HG03060 (cell line): ENCODE measurements around the gene TMEM248.
"Not testable (repeated sequence)": the region's sequence is repeated elsewhere in the genome, so short reads cannot be mapped to it uniquely, and the experiment has no call there.

Source experiments
- ATAC-seq: cut with Tn5 transposase; IDR thresholded peaks from one replicate; pipeline ENCODE4 v1.9.1; 2021; ENCODE audit warnings: low read depth, moderate number of reproducible peaks; ENCODE audit not compliant: unreplicated experiment

The TMEM248 gene

DNA sequence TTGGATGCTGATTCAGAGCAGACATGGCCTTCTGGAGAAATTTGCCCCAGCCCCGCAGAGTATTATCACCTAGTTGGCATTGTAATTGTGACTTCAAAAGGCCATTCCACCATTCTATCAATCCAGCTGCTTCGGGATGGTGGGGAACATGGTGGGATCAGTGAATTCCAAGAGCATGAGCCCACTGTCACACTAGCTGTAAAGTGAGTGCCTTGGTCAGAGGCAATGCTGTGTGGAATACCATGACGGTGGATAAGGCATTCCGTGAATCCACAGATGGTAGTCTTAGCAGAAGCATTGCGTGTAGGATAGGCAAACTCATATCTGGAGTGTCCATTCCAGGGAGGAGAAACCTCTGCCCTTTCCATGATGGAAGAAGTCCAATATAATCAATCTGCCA lies 13.3 kb upstream of the TMEM248 start:
- no peak for ATAC-seq

DNA sequence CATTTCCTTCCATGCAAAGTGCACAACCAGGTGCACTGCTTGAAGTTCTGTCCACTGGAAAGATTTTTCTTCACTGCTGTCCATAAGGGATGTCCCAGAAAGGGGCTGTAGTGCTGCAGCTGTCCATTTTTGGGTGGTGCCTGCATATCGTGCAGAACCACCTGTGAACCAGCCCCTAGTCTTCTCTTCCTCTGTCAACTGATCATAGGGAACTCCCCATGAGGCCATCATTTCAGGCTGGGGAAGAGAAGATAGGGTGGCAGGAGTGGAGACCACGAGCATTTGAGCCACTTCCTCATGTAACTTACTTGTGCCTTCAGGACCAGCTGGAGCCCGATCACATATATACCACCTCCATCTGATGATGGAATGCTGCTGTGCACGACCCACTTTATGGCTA lies 12.4 kb upstream of the TMEM248 start:
- not testable (repeated sequence) for ATAC-seq

DNA sequence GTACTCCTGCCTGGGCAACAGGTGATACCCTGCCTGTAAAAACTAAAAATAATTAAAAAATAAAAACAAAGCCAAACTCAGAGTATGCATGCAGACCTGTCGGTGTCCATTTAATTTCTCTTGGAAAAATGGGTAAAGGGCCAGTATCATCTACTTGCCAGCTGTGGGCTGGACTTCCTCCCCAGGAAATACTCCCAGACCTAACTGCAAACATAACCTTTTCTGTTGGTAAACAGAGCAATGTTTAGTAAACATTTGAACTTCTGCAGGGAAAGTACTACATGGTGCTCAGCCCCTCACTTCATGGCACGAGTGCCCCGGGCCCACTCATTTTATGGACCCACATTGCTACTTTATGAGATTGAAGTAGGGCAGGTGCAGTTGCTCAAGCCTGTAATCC lies 10.2 kb upstream of the TMEM248 start:
- no peak for ATAC-seq

DNA sequence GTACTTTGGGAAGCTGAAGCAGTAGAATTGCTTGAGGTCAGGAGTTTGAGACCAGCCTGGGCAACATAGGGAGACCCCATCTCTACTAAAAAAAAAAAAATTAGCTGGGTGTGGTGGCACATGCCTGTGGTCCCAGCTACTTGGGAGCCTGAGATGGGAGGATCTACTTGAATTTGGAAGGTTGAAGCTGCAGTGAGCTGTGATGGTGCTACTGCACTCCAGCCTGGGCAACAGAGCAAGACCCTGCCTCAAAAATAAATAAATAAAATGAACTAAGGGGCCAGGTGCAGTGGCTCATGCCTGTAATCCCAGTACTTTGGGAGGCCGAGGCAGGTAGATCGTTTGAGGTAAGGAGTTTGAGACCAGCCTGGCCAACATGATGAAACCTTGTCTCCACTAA lies 9.8 kb upstream of the TMEM248 start:
- ATAC-seq, result not testable (repeated sequence)

DNA sequence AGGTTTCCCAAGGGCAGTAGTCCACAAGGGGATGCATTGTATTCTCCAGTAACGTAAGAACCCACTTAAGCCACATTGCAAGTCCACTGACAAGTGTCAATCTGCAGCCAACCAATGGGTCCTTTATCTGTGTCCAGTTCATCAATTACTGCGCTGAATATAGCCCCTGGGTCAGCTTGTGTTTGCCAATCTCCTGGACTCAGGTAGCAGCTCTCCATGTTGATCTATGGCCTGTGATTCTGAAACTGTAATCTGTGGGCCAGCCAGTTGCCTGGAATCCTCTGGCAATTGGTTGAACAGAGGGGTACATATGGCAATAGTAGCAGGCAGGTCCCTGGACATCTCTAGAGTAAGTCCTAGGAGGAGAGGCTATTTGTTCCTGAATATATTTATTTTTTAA lies 8.8 kb upstream of the TMEM248 start:
- ATAC-seq, result no peak

DNA sequence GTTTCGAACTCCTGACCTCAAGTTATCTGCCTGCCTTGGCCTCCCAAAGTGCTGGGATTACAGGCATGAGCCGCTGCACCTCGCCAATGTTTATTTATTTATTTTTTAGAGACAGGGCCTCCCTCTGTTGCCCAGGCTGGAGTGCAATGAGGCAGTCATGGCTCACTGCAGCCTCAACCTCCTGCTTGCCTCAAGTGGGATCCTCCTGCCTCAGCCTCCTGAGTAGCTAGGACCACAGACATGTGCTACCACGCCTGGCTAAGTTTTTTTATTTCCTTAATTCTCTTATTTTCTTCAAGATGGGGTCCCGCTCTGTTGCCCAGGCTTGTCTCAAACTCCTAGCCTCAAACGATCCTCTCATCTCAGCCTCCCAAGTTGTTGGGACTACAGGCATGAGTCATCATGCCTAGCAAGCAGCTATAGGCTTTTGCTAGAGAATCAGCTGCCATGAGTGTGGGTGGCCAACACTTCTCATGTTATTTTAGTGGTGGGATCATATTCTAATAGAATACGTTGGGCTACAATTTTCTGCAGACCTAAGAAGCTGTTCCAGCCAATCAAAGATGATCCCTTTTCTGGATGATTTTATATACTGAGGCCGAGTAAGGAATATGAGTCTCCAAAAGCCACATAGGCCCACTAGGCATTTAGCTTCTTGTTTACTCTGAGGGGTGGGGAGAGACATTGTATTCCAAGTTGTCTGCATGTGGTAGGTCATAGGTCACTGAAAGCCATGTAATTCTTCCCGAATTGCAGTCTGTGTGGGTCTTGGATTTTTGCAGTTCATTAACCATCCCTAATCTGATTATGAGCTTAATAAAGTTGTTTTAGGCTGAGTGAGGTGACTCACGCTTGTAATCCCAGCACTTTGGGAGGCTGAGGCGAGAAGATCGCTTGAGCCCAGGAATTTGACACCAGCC lies 7.6 kb upstream of the TMEM248 start:
- no peak for ATAC-seq

DNA sequence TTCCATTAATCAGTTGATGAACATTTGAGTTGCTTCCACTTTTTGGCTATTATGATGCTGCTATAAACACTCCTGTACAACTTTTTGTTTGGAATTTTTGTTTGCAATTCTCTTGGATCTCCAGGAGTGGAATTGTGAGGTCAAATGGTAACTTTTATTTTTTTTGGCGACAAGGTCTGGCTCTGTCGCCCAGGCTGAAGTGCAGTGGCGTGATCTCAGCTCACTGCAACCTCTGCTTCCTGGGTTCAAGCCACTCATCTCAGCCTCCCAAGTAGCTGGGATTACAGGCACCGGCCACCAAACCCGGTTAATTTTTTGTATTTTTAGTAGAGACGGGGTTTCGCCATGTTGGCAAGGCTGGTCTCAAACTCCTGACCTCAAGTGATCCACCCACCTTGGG lies 3.1 kb upstream of the TMEM248 start:
- ATAC-seq, result not testable (repeated sequence)

DNA sequence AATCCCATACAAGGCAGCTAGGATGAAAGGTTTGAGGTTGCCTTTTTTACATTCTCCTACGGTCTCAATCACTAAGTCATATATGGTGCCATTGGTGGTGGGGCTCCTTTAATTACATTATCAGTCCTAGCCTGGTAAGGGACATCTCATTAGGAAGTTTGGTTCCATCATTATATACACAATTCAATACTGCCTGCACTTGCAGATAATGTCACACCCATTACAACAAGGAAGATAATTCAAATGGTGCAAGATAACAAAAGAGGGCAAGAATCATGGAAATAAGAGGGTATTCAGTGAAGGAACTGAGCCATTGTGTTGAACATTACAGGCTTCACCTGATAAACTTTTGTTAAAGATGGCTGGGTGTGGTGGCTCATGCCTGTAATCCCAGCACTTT lies 1.7 kb upstream of the TMEM248 start:
- ATAC-seq, result no peak

DNA sequence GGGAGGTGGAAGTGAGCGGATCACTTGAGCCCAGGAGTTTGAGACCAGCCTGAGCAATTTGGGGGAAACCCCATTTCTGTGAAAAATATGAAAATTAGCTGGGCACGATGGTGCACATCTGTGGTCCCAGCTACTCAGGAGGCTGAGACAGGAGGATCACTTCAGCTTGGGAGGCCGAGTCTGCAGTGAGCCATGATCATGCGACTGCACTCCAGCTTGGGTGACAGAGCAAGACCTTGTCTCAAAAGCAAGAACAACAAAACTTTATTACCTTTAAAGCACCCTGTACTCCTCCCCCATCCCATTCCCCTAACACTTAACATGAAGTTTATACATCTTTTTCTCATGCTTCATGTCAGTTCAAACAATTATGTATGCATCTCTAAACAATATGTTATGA lies 1.3 kb upstream of the TMEM248 start:
- no peak for ATAC-seq

DNA sequence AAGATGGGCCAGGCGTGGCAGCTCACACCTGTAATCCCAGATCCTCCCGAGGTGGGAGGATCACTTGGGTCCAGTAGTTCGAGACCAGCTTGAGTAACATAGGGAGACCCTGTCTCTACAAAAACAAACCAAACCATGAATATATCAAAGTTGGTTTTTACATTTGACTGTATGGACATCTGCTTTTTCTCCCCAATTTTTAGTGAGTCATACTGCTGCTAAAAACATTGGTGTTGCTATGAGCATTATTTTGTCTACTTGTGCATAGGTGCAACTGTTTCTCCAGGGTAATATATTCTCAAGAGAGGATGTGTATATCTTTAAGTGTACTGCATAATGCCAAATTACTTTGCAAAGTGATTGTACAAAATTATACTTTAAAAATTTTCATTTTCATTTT lies 769 bp upstream of the TMEM248 start:
- no peak for ATAC-seq

DNA sequence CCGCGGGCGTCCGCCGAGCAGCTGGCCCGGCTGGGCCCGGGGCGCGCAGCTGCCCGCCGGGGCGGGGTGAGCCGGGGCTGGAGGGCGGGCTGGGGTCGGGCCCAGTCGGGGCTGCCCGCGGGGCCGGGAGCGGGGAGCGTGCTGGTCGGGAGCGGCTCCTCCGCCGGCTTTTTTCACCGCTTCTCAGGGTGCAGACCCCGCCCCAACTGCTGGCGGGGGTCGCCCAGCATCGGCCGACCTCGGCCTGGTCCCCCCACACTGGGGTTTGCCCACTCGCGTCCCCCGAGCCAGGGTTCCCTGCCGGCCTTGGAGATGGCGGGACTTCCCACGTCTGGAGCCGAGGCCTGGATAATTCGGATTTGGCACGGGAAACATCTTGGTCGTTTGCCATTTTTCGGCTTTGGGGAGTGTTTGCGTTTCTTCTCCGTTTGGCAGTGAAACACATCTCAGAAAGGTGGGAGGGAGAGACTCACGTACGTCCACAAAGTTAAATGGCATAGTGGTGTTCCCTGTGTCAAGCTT lies 432 bp downstream of the TMEM248 start:
- no peak for ATAC-seq

DNA sequence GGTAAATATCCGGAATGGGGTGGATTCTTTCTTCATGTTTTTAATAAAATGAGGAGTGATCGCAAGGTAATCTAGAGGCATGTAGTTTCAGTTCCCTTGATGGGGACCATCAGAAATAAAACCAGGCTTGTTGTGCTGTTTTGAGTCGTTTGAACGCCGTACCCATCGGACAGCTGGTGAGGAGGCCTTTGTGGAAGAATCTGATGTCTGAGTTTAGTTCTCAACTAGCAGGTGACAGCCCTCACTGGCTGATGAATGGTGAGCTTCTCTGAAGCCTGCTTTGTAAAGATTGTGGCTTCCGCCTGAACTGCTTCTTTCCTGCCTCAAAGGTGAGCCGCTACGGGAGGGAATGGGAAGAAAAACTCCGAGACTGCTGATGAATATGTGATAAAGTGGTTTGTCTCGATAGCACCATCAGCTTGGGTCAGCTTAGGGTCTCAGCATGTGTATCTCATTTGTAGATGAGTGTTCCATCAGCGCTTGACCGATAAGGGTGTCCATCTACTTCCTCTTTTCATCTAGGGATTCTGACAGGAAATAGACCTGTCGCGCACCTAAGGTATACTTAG lies 977 bp downstream of the TMEM248 start:
- ATAC-seq, result no peak

DNA sequence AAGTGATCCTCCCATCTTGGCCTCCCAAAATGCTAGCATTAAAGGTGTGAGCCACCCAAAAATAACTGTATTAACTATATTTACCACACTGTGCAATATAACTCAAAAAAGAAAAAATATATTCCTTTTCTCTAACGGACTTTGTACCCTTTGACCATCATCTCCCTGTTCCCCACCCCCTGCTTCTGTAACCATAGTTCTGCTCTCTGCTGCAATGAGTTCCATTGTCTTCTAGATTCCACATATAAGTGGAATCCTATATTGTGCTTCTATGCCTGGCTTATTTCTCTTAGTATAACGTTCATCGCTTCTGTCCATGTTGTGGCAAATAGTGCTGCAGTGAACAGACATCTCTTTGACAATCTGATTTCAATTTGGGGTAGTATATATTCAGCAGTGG lies 4.2 kb downstream of the TMEM248 start:
- no peak for ATAC-seq

DNA sequence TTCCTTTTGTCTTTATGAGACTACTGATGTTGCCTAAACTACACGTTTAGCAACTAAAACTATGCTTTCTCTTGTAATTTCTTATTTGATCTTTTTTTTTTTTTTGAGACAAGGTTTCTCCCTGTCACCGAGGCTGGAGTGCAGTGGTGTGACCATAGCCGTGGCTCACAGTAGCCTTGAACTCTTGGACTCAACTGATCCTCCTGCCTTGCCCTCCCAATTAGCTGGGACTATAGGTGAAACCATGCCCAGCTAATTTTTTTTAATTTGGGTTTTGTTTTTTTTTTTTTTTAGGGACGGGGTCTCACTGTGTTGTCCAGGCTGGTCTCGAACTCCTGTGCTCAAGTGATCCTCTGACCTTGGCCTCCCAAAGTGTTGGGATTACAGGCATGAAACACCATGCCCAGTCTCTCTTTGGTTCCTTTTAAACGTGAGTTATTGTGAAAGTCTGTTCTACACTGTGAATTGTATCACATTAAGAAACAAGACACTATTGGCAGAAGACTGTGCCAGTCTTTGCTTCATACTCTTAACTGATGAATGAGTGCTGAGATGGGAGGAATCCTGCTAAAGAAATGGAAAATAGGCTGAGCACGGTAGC lies 6.4 kb downstream of the TMEM248 start:
- no peak for ATAC-seq

DNA sequence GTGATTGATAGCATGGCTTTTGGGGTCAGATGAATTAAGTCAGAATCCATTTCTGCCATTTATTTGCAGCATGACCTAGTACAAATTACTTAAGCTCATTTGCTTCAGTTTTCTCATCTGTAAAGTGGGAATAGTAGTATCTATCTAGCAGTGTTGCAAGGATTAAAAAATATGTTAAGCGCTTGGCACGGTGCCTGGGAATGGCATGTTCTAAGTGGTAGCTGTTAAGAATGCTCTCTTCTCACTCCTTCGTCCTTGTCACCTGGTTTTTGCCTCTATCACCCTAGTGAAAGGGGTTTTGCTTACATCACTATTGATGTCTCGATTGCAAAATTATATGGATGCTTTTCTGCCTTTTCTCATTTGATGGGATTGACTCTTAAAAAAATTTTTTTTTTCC lies 7.4 kb downstream of the TMEM248 start:
- ATAC-seq, result no peak

DNA sequence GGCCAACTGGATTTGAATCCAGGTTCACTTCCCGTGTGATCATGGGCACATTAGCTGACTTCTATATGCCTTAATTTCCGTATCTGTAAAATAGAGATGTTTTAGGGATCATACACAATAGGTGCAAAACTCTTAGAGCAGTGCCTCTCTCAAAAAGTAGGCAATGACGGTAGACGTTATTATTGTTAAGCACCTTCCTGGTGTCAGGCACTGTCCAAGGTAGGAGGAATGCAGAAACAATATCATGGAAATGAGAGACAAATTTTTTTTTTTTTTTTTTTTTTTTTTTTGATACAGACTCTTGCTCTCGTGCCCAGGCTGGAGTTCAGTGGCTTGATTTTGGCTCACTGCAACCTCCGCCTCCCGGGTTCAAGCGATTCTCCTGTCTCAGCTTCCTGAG lies 8.1 kb downstream of the TMEM248 start:
- no peak for ATAC-seq

DNA sequence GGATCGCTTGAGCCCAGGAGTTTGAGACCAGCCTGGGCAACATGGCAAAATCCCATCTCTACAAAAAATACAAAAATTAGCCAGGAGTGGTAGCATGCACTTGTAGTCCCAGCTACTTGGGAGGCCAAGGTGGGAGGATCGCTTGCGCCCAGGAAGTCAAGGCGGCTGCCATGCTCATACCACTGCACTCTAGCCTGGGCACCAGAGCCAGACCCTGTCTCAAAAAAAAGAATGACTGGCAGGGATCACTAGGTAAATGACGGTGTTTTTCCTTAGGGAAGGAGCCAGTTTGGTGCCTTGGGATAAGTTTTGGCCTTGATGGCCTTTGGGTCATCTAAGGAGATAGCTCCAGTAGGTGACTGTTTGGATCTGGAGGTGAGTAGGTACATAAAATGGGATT lies 8.9 kb downstream of the TMEM248 start:
- ATAC-seq, result no peak

DNA sequence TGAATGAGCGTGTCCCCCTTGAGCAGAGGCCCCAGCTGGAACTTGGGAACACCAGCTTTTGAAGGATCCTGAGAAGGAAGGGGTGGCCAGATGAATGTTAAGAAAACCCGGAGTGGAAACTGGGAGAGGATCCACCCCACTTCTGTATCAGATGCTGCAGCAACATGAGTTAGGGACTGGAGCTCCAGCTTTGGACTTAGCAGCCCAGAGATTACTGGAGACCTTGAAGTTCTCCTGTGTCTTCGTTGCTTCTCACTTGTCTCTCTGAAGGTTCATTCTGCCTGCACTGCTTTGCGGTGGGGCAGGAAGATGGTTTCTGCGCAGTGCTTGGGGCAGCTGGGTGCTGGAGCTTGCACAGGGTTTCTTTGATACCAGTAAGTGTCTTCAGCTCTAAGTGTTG lies 9.3 kb downstream of the TMEM248 start:
- ATAC-seq, result no peak

DNA sequence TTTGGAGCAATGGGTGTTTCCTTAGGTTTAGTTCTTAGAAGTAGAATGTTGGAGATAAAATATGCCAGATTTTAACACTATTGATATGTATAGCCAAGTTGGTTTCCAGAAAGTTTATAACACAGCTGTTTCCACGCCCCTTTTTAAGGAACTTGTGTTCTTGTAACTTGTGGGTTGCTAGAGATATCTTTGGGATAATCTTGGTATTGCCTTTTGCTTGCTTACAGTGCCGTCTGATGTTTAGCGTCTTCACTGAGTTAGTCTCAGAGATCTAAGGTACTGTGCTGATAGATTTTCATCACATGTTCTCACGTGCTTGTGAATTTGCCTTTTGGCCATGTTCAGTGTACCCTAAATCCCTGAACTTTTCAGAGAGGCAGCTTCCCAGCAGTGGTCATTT lies 12.4 kb downstream of the TMEM248 start:
- no peak for ATAC-seq

DNA sequence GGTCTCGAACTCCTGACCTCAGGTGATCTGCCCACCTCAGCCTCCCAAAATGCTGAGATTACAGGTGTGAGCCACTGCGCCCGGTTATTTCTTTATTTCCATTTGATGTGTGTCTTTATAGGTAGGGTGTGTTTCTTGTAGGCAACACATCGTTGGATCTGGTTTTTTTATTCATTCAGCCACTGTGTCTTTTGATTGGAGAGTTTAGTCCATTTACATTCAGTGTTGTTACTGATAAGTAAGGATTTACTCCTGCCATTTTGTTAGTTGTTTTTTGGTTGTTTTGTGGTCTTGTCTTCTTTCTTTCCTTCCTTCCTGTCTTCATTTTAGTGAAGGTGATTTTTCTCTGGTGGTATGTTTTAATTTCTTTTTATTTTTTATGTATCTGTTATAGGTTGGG lies 16.9 kb downstream of the TMEM248 start:
- no peak for ATAC-seq

DNA sequence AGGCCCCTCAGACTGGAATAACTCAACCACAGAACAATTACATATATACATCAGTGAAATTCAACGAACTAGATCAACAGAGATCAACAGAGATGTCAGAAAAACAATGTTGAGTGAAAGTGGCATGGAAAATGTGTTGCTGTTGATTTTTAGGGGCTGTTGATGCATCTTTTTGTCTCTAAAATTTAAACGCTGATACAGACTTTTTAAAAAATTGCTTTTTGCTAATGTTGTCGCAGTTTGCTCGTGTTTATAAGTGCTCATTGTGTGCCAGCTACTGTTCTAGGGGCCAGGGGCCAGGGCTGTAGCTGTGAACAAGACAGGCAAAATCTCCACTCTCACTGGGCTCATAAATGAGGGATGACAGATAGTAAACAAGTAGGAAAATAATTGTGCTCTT lies 18.3 kb downstream of the TMEM248 start:
- no peak for ATAC-seq

DNA sequence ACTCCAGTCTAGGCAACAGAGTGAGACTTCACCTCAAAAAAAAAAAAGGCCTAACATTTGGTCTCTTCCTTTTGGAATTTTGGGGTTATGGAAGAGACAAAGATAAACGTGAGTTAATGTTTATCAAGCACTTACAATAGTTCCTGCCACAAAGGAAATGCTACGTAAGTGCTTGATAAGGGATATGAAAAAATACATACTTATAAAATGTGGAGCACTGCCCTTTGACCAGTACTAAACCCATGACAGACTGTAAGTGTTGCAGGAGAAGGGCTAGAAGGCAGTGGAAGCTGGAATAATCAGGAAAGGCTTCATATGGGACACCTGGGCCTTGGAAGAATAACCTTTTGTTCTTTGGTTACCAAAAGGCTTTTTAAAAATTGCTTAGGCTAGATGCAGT lies 25.5 kb downstream of the TMEM248 start:
- no peak for ATAC-seq
